ENCODE data around the gene UMPS. TPM values are rescaled to one million over a fixed set of nuclear protein-coding genes. Genes with fewer than 3 reads are reported as not detected.

Gene UMPS
- total RNA-seq = 29.0 and 39.0 TPM in 2 replicates

GRCh38 chr3:124730129-124730940 is at the start of gene UMPS:
TSS of gene UMPS (plus strand) at chr3:124730452. CDS start at chr3:124730472, 20 bp downstream.

Other genes starting within 250 kb of the UMPS start
- 128 and 147 TPM in 2 replicates for gene ITGB5, start 156.9 kb downstream of the UMPS start, total RNA-seq
- gene MUC13, start 204.3 kb downstream of the UMPS start, total RNA-seq = under 0.01 TPM in 1 of 2 replicates, not detected in the other